ENCODE data around the gene SLC29A3. TPM values are rescaled to one million over a fixed set of nuclear protein-coding genes. Genes with fewer than 3 reads are reported as not detected.

SLC29A3 gene
- total RNA-seq, 1 experiment from 2014 or later = 1.8 TPM

GRCh38 chr10:71390921-71391690, 72.0 kb downstream of the SLC29A3 start:
- no peak for DNase-seq (ENCODE audit: low read depth)

- no peak for DNase-seq (ENCODE audit: low read depth)
Observed at GRCh38 chr10:71391701-71392100, 72.6 kb downstream of the SLC29A3 start.

GRCh38 chr10:71392292-71392691, 73.2 kb downstream of the SLC29A3 start:
- DNase-seq (ENCODE audit: low read depth) = no peak

GRCh38 chr10:71392791-71393781, 74.0 kb downstream of the SLC29A3 start:
- DNase-seq (ENCODE audit: low read depth) = no peak

- DNase-seq (ENCODE audit: low read depth) = no peak
Observed at GRCh38 chr10:71393841-71394475, 74.9 kb downstream of the SLC29A3 start.

GRCh38 chr10:71394926-71395562, 76.0 kb downstream of the SLC29A3 start:
- no peak for DNase-seq (ENCODE audit: low read depth)

GRCh38 chr10:71395621-71396020, 76.6 kb downstream of the SLC29A3 start:
- DNase-seq (ENCODE audit: low read depth) = no peak

- DNase-seq (ENCODE audit: low read depth) = no peak
Observed at GRCh38 chr10:71396084-71396710, 77.1 kb downstream of the SLC29A3 start.

- no peak for DNase-seq (ENCODE audit: low read depth)
Observed at GRCh38 chr10:71396711-71397295, 77.7 kb downstream of the SLC29A3 start, which contains the start of gene CDH23. Gene CDH23, plus strand, starts transcription at chr10:71396920. Its CDS starts 42,912 bp downstream, at chr10:71439832.

GRCh38 chr10:71397296-71398212, 78.5 kb downstream of the SLC29A3 start:
- no peak for DNase-seq (ENCODE audit: low read depth)

- no peak for DNase-seq (ENCODE audit: low read depth)
Observed at GRCh38 chr10:71398976-71399375, 79.9 kb downstream of the SLC29A3 start.

- DNase-seq (ENCODE audit: low read depth) = no peak
Observed at GRCh38 chr10:71399946-71400345, 80.9 kb downstream of the SLC29A3 start.

- no peak for DNase-seq (ENCODE audit: low read depth)
Observed at GRCh38 chr10:71401056-71401455, 82.0 kb downstream of the SLC29A3 start.

- no peak for DNase-seq (ENCODE audit: low read depth)
Observed at GRCh38 chr10:71402005-71402404, 82.9 kb downstream of the SLC29A3 start.

- DNase-seq (ENCODE audit: low read depth) = no peak
Observed at GRCh38 chr10:71404503-71405295, 85.6 kb downstream of the SLC29A3 start.

- DNase-seq (ENCODE audit: low read depth) = no peak
Observed at GRCh38 chr10:71406878-71407277, 87.8 kb downstream of the SLC29A3 start.

GRCh38 chr10:71408436-71409225, 89.6 kb downstream of the SLC29A3 start:
- DNase-seq (ENCODE audit: low read depth) = no peak

Measured in LHCN-M2 (cell line).